ENCODE measurements around the gene DUSP22.

GRCh38 chr6:376827-377640, 84.7 kb downstream of the DUSP22 start:
- TF ChIP-seq, protein P1, sequence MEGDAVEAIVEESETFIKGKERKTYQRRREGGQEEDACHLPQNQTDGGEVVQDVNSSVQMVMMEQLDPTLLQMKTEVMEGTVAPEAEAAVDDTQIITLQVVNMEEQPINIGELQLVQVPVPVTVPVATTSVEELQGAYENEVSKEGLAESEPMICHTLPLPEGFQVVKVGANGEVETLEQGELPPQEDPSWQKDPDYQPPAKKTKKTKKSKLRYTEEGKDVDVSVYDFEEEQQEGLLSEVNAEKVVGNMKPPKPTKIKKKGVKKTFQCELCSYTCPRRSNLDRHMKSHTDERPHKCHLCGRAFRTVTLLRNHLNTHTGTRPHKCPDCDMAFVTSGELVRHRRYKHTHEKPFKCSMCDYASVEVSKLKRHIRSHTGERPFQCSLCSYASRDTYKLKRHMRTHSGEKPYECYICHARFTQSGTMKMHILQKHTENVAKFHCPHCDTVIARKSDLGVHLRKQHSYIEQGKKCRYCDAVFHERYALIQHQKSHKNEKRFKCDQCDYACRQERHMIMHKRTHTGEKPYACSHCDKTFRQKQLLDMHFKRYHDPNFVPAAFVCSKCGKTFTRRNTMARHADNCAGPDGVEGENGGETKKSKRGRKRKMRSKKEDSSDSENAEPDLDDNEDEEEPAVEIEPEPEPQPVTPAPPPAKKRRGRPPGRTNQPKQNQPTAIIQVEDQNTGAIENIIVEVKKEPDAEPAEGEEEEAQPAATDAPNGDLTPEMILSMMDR (conservative IDR thresholded peaks at IDR 0.05; ENCODE audit: low read depth, low read length), result no peak
- TF ChIP-seq EZH2 (IDR thresholded peaks at IDR 0.05; ENCODE audit: borderline replicate concordance, low read depth, low read length, poor library complexity, severe bottlenecking), result no peak
